HepG2 (cell line): ENCODE data around the gene PLCB1. TPM values are rescaled to one million over a fixed set of nuclear protein-coding genes. Genes with fewer than 3 reads are reported as not detected.

Experiments used
- ARID5B ChIP-seq: IDR thresholded peaks from 2 replicates; pipeline ENCODE4 v1.4.0; 2020; ENCODE audit warnings: mild to moderate bottlenecking, missing genetic modification reagents
- BORCS8-MEF2B ChIP-seq: sonication (generic); formaldehyde crosslinking; IDR thresholded peaks from 2 replicates; pipeline ENCODE4 v1.8.0; 2022; ENCODE audit warnings: mild to moderate bottlenecking, missing genetic modification reagents
- CCAR2 ChIP-seq: fragments of 200-400 bp; formaldehyde crosslinking; optimal IDR thresholded peaks from 2 replicates; pipeline ENCODE3; 2018; ENCODE audit warnings: low read depth, mild to moderate bottlenecking, low read length, moderate library complexity
- CHD4 ChIP-seq: fragments of 200-600 bp; sonication (generic); IDR thresholded peaks from 2 replicates; pipeline ENCODE4 v1.7.0; 2017; ENCODE audit warnings: mild to moderate bottlenecking, low read length, borderline replicate concordance
- ETV5 ChIP-seq: IDR thresholded peaks from 2 replicates; pipeline ENCODE4 v1.6.1; 2018; ENCODE audit warnings: missing biosample characterization, missing genetic modification reagents, inconsistent platforms, borderline replicate concordance
- GATAD1 ChIP-seq: IDR thresholded peaks from 2 replicates; pipeline ENCODE4 v1.6.1; 2016; ENCODE audit warnings: missing genetic modification reagents, missing compliant biosample characterization
- PAX8 ChIP-seq: sonication (generic); formaldehyde crosslinking; IDR thresholded peaks from 2 replicates; pipeline ENCODE4 v1.8.0; 2022; ENCODE audit warnings: mild to moderate bottlenecking, missing genetic modification reagents, borderline replicate concordance
- SMYD3 ChIP-seq: sonication (generic); formaldehyde crosslinking; IDR thresholded peaks from 2 replicates; pipeline ENCODE4 v1.8.1; 2023; ENCODE audit warnings: mild to moderate bottlenecking, missing genetic modification reagents
- SP2 ChIP-seq: sonication (generic); formaldehyde crosslinking; IDR thresholded peaks from 2 replicates; pipeline ENCODE4 v1.5.1; 2020; ENCODE audit warnings: mild to moderate bottlenecking, missing genetic modification reagents
- WIZ ChIP-seq: sonication (generic); formaldehyde crosslinking; IDR thresholded peaks from 2 replicates; pipeline ENCODE4 v1.5.1; 2020; ENCODE audit warnings: mild to moderate bottlenecking, missing genetic modification reagents
- ZHX2 ChIP-seq, 2 experiments: sonication (generic) in 1 of 2; formaldehyde crosslinking in 1 of 2; IDR thresholded peaks; 2 replicates each; pipeline versions ENCODE4 v1.6.1 to v1.9.0; 2014 to 2022; ENCODE audit warnings: antibody characterized with exemption in 1 of 2, borderline replicate concordance in 1 of 2, inconsistent platforms in 1 of 2, low read depth in 1 of 2, missing genetic modification reagents in 1 of 2
- ZNF605 ChIP-seq: sonication (generic); formaldehyde crosslinking; IDR thresholded peaks from 2 replicates; pipeline ENCODE4 v1.8.0; 2022; ENCODE audit warnings: mild to moderate bottlenecking, missing genetic modification reagents
- ZNF644 ChIP-seq: IDR thresholded peaks from 2 replicates; pipeline ENCODE4 v1.6.1; 2016; ENCODE audit warnings: low read depth
- ZNF766 ChIP-seq: sonication (generic); formaldehyde crosslinking; IDR thresholded peaks from 2 replicates; pipeline ENCODE4 v1.5.0; 2020; ENCODE audit warnings: missing genetic modification reagents, borderline replicate concordance
- ZSCAN31 ChIP-seq: sonication (generic); formaldehyde crosslinking; IDR thresholded peaks from 2 replicates; pipeline ENCODE4 v1.5.0; 2020; ENCODE audit warnings: low read depth, mild to moderate bottlenecking, missing genetic modification reagents
- polyA plus RNA-seq, 8 experiments: library from polyadenylated mRNA; depleted of rRNA in 3 of 8; stranded (reverse) in 7 of 8; unstranded in 1 of 8; fragments of >200 nt; fragmentation: Illumina TruSeq in 4 of 8; extraction: Trizol in 4 of 8; gene quantifications; 2 replicates each; pipeline versions ENCODE4 v1.2.1 to v1.2.3, GENCODE V29; 2011 to 2016; ENCODE audit warnings: low read depth in 4 of 8, missing spikeins in 1 of 8, mixed read lengths in 1 of 8; ENCODE audit not compliant: insufficient read depth in 1 of 8
- total RNA-seq, 5 experiments: library from RNA; depleted of rRNA; stranded (reverse); fragments of >200 nt; fragmentation: Illumina TruSeq; extraction: Trizol; gene quantifications; 2 replicates each; pipeline ENCODE4 v1.2.3, GENCODE V29; 2016; ENCODE audit warnings: low read depth in 1 of 5
- TF ChIP-seq, protein P1 (sequence below): sonication (generic); formaldehyde crosslinking; IDR thresholded peaks from 2 replicates; pipeline ENCODE4 v1.5.0; 2020; ENCODE audit warnings: missing genetic modification reagents
- TF ChIP-seq, protein P2 (sequence below): sonication (generic); formaldehyde crosslinking; IDR thresholded peaks from 2 replicates; pipeline ENCODE4 v1.8.0; 2022; ENCODE audit warnings: mild to moderate bottlenecking, missing genetic modification reagents; ENCODE audit not compliant: insufficient replicate concordance

PLCB1 gene
- total and polyA plus RNA-seq, 2 of the 13 experiments (the other 11 are each of a cell fraction or from before 2014, with no cell fraction given), result 42.4 to 55.9 TPM

- TF ChIP-seq, protein P1, sequence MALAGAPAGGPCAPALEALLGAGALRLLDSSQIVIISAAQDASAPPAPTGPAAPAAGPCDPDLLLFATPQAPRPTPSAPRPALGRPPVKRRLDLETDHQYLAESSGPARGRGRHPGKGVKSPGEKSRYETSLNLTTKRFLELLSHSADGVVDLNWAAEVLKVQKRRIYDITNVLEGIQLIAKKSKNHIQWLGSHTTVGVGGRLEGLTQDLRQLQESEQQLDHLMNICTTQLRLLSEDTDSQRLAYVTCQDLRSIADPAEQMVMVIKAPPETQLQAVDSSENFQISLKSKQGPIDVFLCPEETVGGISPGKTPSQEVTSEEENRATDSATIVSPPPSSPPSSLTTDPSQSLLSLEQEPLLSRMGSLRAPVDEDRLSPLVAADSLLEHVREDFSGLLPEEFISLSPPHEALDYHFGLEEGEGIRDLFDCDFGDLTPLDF, result no peak; the same call in 1 of the 2 replicates
- TF ChIP-seq CHD4 (0 out of 2 replicates have a peak, but pooled peaks have one; percentile 48), WIZ (CRISPR knock-in tag) (0 out of 2 replicates have a peak, but pooled peaks have one; percentile 37), SP2 (CRISPR knock-in tag) (no peak), ETV5 (CRISPR knock-in tag) (no peak), ZSCAN31 (CRISPR knock-in tag) (no peak), ZNF766 (peak; percentile 58; the same call in 1 of the 2 replicates), ARID5B (peak; percentile 27; the same call in 1 of the 2 replicates), SMYD3 (no peak), ZHX2 (IDR thresholded peaks at IDR 0.05; ENCODE audit: low read depth) (no peak), ZHX2 (CRISPR knock-in tag; IDR thresholded peaks at IDR 0.05; ENCODE audit: borderline replicate concordance) (peak; percentile 73; the same call in 1 of the 2 replicates), BORCS8-MEF2B (CRISPR knock-in tag) (no peak), GATAD1 (no peak), CCAR2 (no peak), PAX8 (no peak), ZNF605 (CRISPR knock-in tag) (0 out of 2 replicates have a peak, but pooled peaks have one; percentile 32), ZNF644 (CRISPR knock-in tag) (0 out of 2 replicates have a peak, but pooled peaks have one; percentile 12)
- TF ChIP-seq, protein P2, sequence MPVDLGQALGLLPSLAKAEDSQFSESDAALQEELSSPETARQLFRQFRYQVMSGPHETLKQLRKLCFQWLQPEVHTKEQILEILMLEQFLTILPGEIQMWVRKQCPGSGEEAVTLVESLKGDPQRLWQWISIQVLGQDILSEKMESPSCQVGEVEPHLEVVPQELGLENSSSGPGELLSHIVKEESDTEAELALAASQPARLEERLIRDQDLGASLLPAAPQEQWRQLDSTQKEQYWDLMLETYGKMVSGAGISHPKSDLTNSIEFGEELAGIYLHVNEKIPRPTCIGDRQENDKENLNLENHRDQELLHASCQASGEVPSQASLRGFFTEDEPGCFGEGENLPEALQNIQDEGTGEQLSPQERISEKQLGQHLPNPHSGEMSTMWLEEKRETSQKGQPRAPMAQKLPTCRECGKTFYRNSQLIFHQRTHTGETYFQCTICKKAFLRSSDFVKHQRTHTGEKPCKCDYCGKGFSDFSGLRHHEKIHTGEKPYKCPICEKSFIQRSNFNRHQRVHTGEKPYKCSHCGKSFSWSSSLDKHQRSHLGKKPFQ (CRISPR knock-in tag), result peak; percentile 67
Observed at GRCh38 chr20:8326899-8327298, 194.8 kb downstream of the PLCB1 start (continued).
